Measurements from ENCODE around the gene BEAN1.

GRCh38 chr16:66489385-66489784 is 62.3 kb downstream of the BEAN1 start:
- TF ChIP-seq CTCF (conservative IDR thresholded peaks at IDR 0.05 in 1 of 2, IDR thresholded peaks at IDR 0.05 in 1 of 2; ENCODE audit: low read depth in 1 of 2, low read length in 2 of 2) (no peak), EZH2 (IDR thresholded peaks at IDR 0.05; ENCODE audit: low read length, missing control alignments) (no peak)

Measured in fibroblast of lung (primary cell).